Superior temporal gyrus (tissue), 1 donor: ENCODE data around the gene LRRFIP1.
"Not testable (repeated sequence)": the region's sequence is repeated elsewhere in the genome, so short reads cannot be mapped to it uniquely, and the experiment has no call there.

Experiments used
- DNase-seq: peaks from one replicate; pipeline ENCODE4 v3.0.0-alpha.2; 2016; ENCODE audit errors: extremely low spot score

LRRFIP1 gene

GRCh38 chr2:237746302-237747080, 119.1 kb downstream of the LRRFIP1 start:
- DNase-seq: no peak

- DNase-seq: no peak
These were observed 119.8 kb downstream of the LRRFIP1 start for GRCh38 chr2:237747189-237747588.

- DNase-seq: no peak
These were observed 121.6 kb downstream of the LRRFIP1 start for GRCh38 chr2:237749002-237749401.

GRCh38 chr2:237749961-237750360, 122.6 kb downstream of the LRRFIP1 start:
- DNase-seq: no peak

DNA sequence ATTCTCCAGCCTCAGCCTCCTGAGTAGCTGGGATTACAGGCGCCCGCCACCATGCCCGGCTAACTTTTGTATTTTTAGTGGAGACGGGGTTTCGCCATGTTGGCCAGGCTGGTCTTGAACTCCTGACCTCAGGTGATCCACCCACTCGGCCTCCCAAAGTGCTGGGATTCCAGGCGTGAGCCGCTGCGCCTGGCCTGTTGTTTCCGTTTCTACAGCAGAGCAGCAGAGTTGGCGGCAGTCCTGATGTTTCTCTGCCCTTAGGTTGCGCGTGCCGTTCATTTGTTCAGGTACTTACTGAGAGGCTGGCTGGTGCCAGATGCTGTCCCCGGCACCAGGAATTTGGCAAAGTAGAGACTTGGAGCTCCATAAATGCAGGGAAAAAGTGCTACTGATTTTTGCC, 123.1 kb downstream of the LRRFIP1 start:
- not testable (repeated sequence) for DNase-seq

- DNase-seq: no peak
These were observed 125.4 kb downstream of the LRRFIP1 start for GRCh38 chr2:237752761-237753165.

DNA sequence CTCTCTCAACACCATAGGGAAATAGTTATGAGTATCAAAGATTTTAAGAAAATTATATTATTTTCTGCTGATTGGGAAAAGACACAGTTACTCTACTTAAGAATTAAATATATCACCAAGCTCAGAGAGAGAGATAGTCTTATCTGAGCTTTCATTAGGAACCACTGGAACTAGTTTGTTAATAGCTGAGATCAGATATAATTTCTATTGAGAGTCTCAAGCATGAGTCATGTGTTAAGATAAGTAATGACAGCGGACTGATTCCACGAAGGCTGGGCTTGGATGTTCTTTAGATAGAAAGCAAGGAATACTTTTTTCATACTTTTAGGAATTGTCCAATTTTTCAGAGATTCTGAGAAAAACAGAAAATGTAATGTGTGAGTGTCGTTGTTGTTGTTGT, 126.8 kb downstream of the LRRFIP1 start:
- no peak for DNase-seq

GRCh38 chr2:237754626-237755248, 127.3 kb downstream of the LRRFIP1 start:
- no peak for DNase-seq

- DNase-seq: no peak
These were observed 130.2 kb downstream of the LRRFIP1 start for GRCh38 chr2:237757616-237758015.

DNA sequence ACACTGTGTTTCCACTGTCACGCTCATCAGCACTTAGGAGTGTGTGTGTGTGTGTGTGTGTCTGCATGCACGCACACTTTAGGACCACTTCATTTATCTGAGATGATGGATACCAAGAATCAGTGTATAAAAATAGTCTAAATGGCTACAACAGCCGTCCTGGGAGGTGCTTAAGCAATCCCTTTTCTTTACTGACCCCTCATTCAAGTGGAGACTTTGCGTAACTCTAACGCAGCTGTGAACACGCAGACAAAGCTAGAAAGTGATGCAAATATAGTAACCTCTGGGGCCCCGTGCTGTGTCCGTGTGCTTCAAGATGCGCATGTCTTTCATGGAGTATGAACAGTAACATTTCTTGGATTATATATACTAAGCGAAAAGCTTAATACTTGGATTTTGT, 130.8 kb downstream of the LRRFIP1 start:
- no peak for DNase-seq

- no peak for DNase-seq
These were observed 131.8 kb downstream of the LRRFIP1 start for GRCh38 chr2:237759176-237759575.

GRCh38 chr2:237760506-237761502, 133.4 kb downstream of the LRRFIP1 start:
- no peak for DNase-seq

DNA sequence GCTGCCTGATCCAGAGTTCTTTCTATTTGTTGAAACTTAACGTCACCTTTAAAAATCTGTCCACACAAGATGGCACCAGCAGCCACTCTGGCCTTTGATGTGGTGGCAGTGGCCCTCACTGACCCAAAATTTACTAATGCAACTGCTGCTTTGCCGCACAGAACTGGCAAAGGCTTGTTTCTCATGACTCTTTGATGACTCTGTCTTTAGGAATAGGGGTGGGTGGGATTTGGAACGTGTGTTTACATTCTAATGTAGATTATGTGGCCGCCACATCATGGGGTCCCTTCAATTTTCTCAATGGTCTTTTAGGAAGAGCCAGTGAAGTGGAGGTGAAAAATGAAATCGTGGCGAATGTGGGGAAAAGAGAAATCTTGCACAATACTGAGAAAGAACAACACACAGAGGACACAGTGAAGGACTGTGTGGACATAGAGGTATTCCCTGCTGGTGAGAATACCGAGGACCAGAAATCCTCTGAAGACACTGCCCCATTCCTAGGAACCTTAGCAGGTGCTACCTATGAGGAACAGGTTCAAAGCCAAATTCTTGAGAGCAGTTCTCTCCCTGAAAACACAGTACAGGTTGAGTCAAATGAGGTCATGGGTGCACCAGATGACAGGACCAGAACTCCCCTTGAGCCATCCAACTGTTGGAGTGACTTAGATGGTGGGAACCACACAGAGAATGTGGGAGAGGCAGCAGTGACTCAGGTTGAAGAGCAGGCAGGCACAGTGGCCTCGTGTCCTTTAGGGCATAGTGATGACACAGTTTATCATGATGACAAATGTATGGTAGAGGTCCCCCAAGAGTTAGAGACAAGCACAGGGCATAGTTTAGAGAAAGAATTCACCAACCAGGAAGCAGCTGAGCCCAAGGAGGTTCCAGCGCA, 135.2 kb downstream of the LRRFIP1 start:
- DNase-seq: not testable (repeated sequence)

DNA sequence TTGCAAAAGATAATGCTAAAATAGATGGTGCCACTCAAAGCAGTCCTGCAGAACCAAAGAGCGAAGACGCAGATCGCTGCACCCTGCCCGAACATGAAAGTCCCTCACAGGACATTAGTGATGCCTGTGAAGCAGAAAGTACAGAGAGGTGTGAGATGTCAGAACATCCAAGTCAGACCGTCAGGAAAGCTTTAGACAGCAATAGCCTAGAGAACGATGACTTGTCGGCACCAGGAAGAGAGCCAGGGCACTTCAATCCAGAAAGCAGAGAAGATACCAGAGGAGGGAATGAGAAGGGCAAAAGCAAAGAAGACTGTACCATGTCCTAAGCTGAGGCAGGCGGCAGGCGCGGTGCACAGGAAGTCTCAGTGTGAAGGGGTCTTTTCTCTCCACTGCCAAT, 136.4 kb downstream of the LRRFIP1 start:
- DNase-seq: no peak

GRCh38 chr2:237765122-237765521, 137.7 kb downstream of the LRRFIP1 start:
- not testable (repeated sequence) for DNase-seq

GRCh38 chr2:237765875-237766274, 138.5 kb downstream of the LRRFIP1 start:
- DNase-seq: no peak

GRCh38 chr2:237766340-237766739, 139.0 kb downstream of the LRRFIP1 start:
- no peak for DNase-seq

DNA sequence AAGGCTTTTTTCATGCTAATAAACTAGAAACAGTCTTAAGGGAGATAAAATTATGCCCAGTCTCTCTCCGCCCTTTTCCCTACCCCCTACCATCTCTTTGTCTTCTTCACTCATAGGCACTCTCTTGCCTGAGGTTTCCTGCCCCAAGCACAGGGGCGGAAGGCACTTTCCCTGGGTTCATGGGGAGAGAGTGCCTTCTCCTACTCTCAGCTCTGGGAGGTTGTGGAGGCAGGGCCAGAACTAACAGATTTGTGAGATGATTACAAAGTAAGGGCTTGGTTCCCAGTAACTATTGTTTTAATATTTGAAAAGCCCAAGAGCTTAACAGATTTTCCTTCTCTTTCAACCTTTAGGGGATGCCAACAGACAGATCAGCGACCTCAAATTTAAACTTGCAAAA, 145.1 kb downstream of the LRRFIP1 start:
- no peak for DNase-seq

- DNase-seq: no peak
These were observed 146.4 kb downstream of the LRRFIP1 start for GRCh38 chr2:237773826-237774225.

DNA sequence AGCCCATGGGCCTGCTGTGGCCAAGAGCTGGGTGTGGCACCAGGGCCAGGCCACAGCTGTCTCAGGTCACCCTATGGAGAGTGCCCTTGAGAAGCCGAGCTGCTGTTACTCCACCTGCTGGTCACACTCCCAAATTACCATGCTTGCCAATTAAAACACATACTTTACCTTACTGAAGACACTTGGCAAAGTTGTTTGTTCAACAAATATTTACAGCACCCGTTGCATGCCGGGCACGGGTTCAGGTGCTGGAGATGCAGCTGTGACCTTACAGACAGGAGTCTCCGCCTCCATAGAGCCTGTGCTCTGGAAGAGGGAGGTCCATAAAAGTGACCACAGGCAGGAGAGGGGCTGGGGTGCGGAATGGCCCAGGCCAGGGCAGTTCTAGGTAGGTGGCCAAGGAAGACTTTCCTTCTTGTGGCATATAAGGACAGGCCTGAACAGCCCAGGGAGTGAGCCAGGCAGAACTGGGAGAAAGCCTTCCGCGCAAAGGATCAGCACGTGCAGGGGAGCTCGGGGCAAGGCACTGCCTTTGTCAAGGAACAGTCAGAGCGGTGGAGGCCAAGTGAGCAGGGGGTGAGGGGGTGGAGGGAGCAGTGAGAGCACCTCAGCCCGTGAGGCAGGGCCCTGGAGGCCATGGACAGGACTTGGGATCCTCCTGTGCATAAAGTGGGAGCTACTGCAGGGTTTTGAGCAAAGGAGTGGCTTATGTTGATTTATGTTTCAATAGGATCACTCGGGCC, 147.6 kb downstream of the LRRFIP1 start:
- peak; percentile 36 for DNase-seq
